GM23338 (cell line): ENCODE results near the gene ARHGEF40. TPM values are rescaled to one million over a fixed set of nuclear protein-coding genes. Genes with fewer than 3 reads are reported as not detected.

Experiments
- ATAC-seq: fragments of 200-7000 bp; cut with Tn5 transposase; 3 replicates; pipeline ENCODE4 v1.9.1; 2020
- DNase-seq: peaks from one replicate; pipeline ENCODE4 v3.0.0-alpha.2; 2015; ENCODE audit warnings: low spot score
- H2AFZ ChIP-seq: fragments of 200-600 bp; sonication (generic); 2 replicates; pipeline ENCODE4 v1.8.0; 2016; ENCODE audit warnings: antibody characterized with exemption, mild to moderate bottlenecking, moderate library complexity
- H3F3A ChIP-seq: fragments of 200-600 bp; sonication (generic); replicated peaks from 2 replicates; pipeline ENCODE4 v1.8.0; 2017; ENCODE audit warnings: antibody characterized with exemption, mixed run types, low read depth
- H3K27ac ChIP-seq: fragments of 200-600 bp; sonication (generic); 2 replicates; pipeline ENCODE4 v1.6.1; 2016; ENCODE audit warnings: low read depth
- H3K27me3 ChIP-seq: fragments of 200-600 bp; sonication (generic); 2 replicates; pipeline ENCODE4 v1.8.0; 2016; ENCODE audit warnings: mild to moderate bottlenecking, mixed run types, moderate library complexity; ENCODE audit not compliant: insufficient read depth
- H3K36me3 ChIP-seq: fragments of 200-600 bp; sonication (generic); 2 replicates; pipeline ENCODE4 v1.8.0; 2016; ENCODE audit warnings: mild to moderate bottlenecking; ENCODE audit not compliant: insufficient read depth
- H3K4me1 ChIP-seq: fragments of 200-600 bp; sonication (generic); 2 replicates; pipeline ENCODE4 v1.8.0; 2016; ENCODE audit warnings: mild to moderate bottlenecking, moderate library complexity; ENCODE audit not compliant: insufficient read depth
- H3K4me2 ChIP-seq: fragments of 200-600 bp; sonication (generic); 2 replicates; pipeline ENCODE4 v1.7.1; 2017; ENCODE audit warnings: mixed run types
- H3K4me3 ChIP-seq: fragments of 200-600 bp; sonication (generic); 2 replicates; pipeline ENCODE4 v1.6.1; 2016; ENCODE audit warnings: mixed run types
- H3K79me2 ChIP-seq: fragments of 200-600 bp; sonication (generic); replicated peaks from 2 replicates; pipeline ENCODE4 v1.8.0; 2017; ENCODE audit warnings: mild to moderate bottlenecking; ENCODE audit not compliant: insufficient read depth
- H3K9me2 ChIP-seq: fragments of 200-600 bp; sonication (generic); 2 replicates; pipeline ENCODE4 v1.8.0; 2017; ENCODE audit not compliant: insufficient read depth
- H4K20me1 ChIP-seq: fragments of 200-600 bp; sonication (generic); replicated peaks from 2 replicates; pipeline ENCODE4 v1.8.0; 2017; ENCODE audit warnings: mild to moderate bottlenecking; ENCODE audit not compliant: insufficient read depth
- H3K27ac Mint-ChIP-seq: 2 replicates; pipeline ENCODE4 v1.8.0; 2020; ENCODE audit warnings: inconsistent platforms, mild to moderate bottlenecking, moderate library complexity, mixed read lengths
- H3K27me3 Mint-ChIP-seq: 3 replicates; pipeline ENCODE4 v1.8.0; 2022; ENCODE audit warnings: low read depth, mild to moderate bottlenecking, moderate library complexity, mixed read lengths, inconsistent platforms; ENCODE audit not compliant: insufficient read depth, poor library complexity
- H3K36me3 Mint-ChIP-seq: 3 replicates; pipeline ENCODE4 v1.8.0; 2021; ENCODE audit warnings: low read depth, mild to moderate bottlenecking, inconsistent platforms, moderate library complexity, mixed read lengths
- H3K4me1 Mint-ChIP-seq: 3 replicates; pipeline ENCODE4 v1.8.0; 2020; ENCODE audit warnings: mild to moderate bottlenecking, inconsistent platforms, mixed read lengths
- H3K4me3 Mint-ChIP-seq: 3 replicates; pipeline ENCODE4 v1.8.0; 2021; ENCODE audit warnings: moderate library complexity, mild to moderate bottlenecking, inconsistent platforms, mixed read lengths
- H3K9me3 Mint-ChIP-seq: 3 replicates; pipeline ENCODE4 v1.8.0; 2020; ENCODE audit warnings: moderate library complexity, mild to moderate bottlenecking, inconsistent platforms, mixed read lengths
- CREB1 ChIP-seq: fragments of 250-450 bp; sonication (Bioruptor Pico); IDR thresholded peaks from 2 replicates; pipeline ENCODE4 v1.5.0; 2020; ENCODE audit warnings: low read depth, mild to moderate bottlenecking, moderate library complexity
- EZH2 ChIP-seq: fragments of 200-600 bp; sonication (generic); IDR thresholded peaks from one replicate; pipeline ENCODE4 v1.8.0; 2017; ENCODE audit warnings: antibody characterized with exemption, mild to moderate bottlenecking, low read depth; ENCODE audit not compliant: unreplicated experiment
- EZH2phosphoT487 ChIP-seq: fragments of 200-600 bp; sonication (generic); IDR thresholded peaks from one replicate; pipeline ENCODE4 v1.8.1; 2018; ENCODE audit warnings: antibody characterized with exemption; ENCODE audit not compliant: unreplicated experiment
- JUNB ChIP-seq: IDR thresholded peaks from one replicate; pipeline ENCODE4 v1.6.1; 2016; ENCODE audit warnings: antibody characterized with exemption; ENCODE audit not compliant: unreplicated experiment
- NANOG ChIP-seq: IDR thresholded peaks from 2 replicates; pipeline ENCODE4 v1.6.1; 2016; ENCODE audit warnings: antibody characterized with exemption, borderline replicate concordance
- POLR2AphosphoS5 ChIP-seq: IDR thresholded peaks from 2 replicates; pipeline ENCODE4 v1.6.1; 2016; ENCODE audit warnings: antibody characterized with exemption, low read depth
- REST ChIP-seq: IDR thresholded peaks from one replicate; pipeline ENCODE4 v1.6.1; 2018; ENCODE audit warnings: antibody characterized with exemption; ENCODE audit not compliant: unreplicated experiment
- STAT1 ChIP-seq: IDR thresholded peaks from one replicate; pipeline ENCODE4 v1.6.1; 2016; ENCODE audit warnings: antibody characterized with exemption; ENCODE audit not compliant: unreplicated experiment
- ZNF114 ChIP-seq: fragments of 250-450 bp; sonication (Bioruptor Pico); IDR thresholded peaks from 2 replicates; pipeline ENCODE4 v1.5.0; 2020; ENCODE audit warnings: mild to moderate bottlenecking, moderate library complexity
- ZNF331 ChIP-seq: fragments of 250-450 bp; sonication (Bioruptor Pico); IDR thresholded peaks from 2 replicates; pipeline ENCODE4 v1.5.0; 2020; ENCODE audit warnings: low read depth, mild to moderate bottlenecking, moderate library complexity
- polyA plus RNA-seq: library from polyadenylated mRNA; unstranded; fragments of >200 nt; fragmentation: Nextera tagmentation; extraction: Ambion mirVana; gene quantifications from 2 replicates; pipeline ENCODE4 v1.2.1, GENCODE V29; 2016
- total RNA-seq: library from RNA; depleted of rRNA; stranded (reverse); fragments of >200 nt; shearing (Covaris generic); gene quantifications from 2 replicates; pipeline ENCODE4 v1.2.3, GENCODE V29; 2014
- TF ChIP-seq, protein P1 (sequence below): IDR thresholded peaks from 2 replicates; pipeline ENCODE4 v1.6.1; 2016; ENCODE audit warnings: antibody characterized with exemption
- TF ChIP-seq, protein P2 (sequence below), 2 experiments: fragments of 200-600 bp in 1 of 2; sonication (generic) in 1 of 2; conservative IDR thresholded peaks; 2 replicates each; pipeline versions ENCODE4 v1.5.1 to v1.6.1; 2016 to 2017; ENCODE audit warnings: antibody characterized with exemption in 2 of 2, low read depth in 2 of 2, mild to moderate bottlenecking in 2 of 2, moderate library complexity in 1 of 2
- TF ChIP-seq, protein P3 (sequence below): fragments of 250-450 bp; sonication (Bioruptor Pico); IDR thresholded peaks from 2 replicates; pipeline ENCODE4 v1.5.0; 2020; ENCODE audit warnings: mild to moderate bottlenecking, moderate library complexity

Gene ARHGEF40
- total and polyA plus RNA-seq, 2 experiments from 2014 or later, result 17.7 to 44.6 TPM

GRCh38 chr14:21061347-21061668 lies 8.8 kb upstream of the ARHGEF40 start:
- H3K27ac Mint-ChIP-seq, result no peak overlapping the region
- no peaks in the 10 kb centered on the region for H3K36me3 ChIP-seq
- no peaks in the 10 kb centered on the region for H3K9me3 Mint-ChIP-seq
- H3K27ac ChIP-seq, result no peak overlapping the region
- H3K4me3 ChIP-seq, result no peak overlapping the region
- H4K20me1 ChIP-seq, result no peaks in the 10 kb centered on the region
- H3K4me3 Mint-ChIP-seq, result no peak overlapping the region
- H2AFZ ChIP-seq, result no peak overlapping the region
- peaks cover 5% of the 10 kb centered on the region for H3K27me3 Mint-ChIP-seq
- H3K4me1 ChIP-seq, result no peaks in the 10 kb centered on the region
- no peak for ATAC-seq
- H3K27me3 ChIP-seq, result no peaks in the 10 kb centered on the region
- no peaks in the 10 kb centered on the region for H3K9me2 ChIP-seq
- H3K79me2 ChIP-seq, result no peaks in the 10 kb centered on the region
- no peak for DNase-seq
- no peak overlapping the region for H3K4me2 ChIP-seq
- H3K36me3 Mint-ChIP-seq, result no peaks in the 10 kb centered on the region
- H3K4me1 Mint-ChIP-seq, result peaks cover 8% of the 10 kb centered on the region
- no peaks in the 10 kb centered on the region for H3F3A ChIP-seq
- TF ChIP-seq NANOG (no peak), POLR2AphosphoS5 (no peak), EZH2phosphoT487 (no peak), EZH2 (no peak), CREB1 (CRISPR knock-in tag) (no peak), STAT1 (no peak), REST (no peak), ZNF331 (CRISPR knock-in tag) (no peak), JUNB (no peak), ZNF114 (CRISPR knock-in tag) (no peak)
- TF ChIP-seq, protein P1, sequence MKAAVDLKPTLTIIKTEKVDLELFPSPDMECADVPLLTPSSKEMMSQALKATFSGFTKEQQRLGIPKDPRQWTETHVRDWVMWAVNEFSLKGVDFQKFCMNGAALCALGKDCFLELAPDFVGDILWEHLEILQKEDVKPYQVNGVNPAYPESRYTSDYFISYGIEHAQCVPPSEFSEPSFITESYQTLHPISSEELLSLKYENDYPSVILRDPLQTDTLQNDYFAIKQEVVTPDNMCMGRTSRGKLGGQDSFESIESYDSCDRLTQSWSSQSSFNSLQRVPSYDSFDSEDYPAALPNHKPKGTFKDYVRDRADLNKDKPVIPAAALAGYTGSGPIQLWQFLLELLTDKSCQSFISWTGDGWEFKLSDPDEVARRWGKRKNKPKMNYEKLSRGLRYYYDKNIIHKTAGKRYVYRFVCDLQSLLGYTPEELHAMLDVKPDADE, result no peak
- TF ChIP-seq, protein P2, sequence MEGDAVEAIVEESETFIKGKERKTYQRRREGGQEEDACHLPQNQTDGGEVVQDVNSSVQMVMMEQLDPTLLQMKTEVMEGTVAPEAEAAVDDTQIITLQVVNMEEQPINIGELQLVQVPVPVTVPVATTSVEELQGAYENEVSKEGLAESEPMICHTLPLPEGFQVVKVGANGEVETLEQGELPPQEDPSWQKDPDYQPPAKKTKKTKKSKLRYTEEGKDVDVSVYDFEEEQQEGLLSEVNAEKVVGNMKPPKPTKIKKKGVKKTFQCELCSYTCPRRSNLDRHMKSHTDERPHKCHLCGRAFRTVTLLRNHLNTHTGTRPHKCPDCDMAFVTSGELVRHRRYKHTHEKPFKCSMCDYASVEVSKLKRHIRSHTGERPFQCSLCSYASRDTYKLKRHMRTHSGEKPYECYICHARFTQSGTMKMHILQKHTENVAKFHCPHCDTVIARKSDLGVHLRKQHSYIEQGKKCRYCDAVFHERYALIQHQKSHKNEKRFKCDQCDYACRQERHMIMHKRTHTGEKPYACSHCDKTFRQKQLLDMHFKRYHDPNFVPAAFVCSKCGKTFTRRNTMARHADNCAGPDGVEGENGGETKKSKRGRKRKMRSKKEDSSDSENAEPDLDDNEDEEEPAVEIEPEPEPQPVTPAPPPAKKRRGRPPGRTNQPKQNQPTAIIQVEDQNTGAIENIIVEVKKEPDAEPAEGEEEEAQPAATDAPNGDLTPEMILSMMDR (conservative IDR thresholded peaks at IDR 0.05; ENCODE audit: low read depth in 2 of 2), result no peak
- TF ChIP-seq, protein P3, sequence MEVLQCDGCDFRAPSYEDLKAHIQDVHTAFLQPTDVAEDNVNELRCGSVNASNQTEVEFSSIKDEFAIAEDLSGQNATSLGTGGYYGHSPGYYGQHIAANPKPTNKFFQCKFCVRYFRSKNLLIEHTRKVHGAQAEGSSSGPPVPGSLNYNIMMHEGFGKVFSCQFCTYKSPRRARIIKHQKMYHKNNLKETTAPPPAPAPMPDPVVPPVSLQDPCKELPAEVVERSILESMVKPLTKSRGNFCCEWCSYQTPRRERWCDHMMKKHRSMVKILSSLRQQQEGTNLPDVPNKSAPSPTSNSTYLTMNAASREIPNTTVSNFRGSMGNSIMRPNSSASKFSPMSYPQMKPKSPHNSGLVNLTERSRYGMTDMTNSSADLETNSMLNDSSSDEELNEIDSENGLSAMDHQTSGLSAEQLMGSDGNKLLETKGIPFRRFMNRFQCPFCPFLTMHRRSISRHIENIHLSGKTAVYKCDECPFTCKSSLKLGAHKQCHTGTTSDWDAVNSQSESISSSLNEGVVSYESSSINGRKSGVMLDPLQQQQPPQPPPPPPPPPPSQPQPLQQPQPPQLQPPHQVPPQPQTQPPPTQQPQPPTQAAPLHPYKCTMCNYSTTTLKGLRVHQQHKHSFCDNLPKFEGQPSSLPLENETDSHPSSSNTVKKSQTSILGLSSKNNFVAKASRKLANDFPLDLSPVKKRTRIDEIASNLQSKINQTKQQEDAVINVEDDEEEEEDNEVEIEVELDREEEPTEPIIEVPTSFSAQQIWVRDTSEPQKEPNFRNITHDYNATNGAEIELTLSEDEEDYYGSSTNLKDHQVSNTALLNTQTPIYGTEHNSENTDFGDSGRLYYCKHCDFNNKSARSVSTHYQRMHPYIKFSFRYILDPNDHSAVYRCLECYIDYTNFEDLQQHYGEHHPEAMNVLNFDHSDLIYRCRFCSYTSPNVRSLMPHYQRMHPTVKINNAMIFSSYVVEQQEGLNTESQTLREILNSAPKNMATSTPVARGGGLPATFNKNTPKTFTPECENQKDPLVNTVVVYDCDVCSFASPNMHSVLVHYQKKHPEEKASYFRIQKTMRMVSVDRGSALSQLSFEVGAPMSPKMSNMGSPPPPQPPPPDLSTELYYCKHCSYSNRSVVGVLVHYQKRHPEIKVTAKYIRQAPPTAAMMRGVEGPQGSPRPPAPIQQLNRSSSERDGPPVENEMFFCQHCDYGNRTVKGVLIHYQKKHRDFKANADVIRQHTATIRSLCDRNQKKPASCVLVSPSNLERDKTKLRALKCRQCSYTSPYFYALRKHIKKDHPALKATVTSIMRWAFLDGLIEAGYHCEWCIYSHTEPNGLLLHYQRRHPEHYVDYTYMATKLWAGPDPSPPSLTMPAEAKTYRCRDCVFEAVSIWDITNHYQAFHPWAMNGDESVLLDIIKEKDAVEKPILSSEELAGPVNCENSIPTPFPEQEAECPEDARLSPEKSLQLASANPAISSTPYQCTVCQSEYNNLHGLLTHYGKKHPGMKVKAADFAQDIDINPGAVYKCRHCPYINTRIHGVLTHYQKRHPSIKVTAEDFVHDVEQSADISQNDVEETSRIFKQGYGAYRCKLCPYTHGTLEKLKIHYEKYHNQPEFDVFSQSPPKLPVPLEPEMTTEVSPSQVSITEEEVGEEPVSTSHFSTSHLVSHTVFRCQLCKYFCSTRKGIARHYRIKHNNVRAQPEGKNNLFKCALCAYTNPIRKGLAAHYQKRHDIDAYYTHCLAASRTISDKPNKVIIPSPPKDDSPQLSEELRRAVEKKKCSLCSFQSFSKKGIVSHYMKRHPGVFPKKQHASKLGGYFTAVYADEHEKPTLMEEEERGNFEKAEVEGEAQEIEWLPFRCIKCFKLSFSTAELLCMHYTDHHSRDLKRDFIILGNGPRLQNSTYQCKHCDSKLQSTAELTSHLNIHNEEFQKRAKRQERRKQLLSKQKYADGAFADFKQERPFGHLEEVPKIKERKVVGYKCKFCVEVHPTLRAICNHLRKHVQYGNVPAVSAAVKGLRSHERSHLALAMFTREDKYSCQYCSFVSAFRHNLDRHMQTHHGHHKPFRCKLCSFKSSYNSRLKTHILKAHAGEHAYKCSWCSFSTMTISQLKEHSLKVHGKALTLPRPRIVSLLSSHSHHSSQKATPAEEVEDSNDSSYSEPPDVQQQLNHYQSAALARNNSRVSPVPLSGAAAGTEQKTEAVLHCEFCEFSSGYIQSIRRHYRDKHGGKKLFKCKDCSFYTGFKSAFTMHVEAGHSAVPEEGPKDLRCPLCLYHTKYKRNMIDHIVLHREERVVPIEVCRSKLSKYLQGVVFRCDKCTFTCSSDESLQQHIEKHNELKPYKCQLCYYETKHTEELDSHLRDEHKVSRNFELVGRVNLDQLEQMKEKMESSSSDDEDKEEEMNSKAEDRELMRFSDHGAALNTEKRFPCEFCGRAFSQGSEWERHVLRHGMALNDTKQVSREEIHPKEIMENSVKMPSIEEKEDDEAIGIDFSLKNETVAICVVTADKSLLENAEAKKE (CRISPR knock-in tag), result no peak
